ENCODE results near the gene CDIPT. TPM values are rescaled to one million over a fixed set of nuclear protein-coding genes. Genes with fewer than 3 reads are reported as not detected.
"Not testable (repeated sequence)": the region's sequence is repeated elsewhere in the genome, so short reads cannot be mapped to it uniquely, and the experiment has no call there.

CDIPT gene
- total RNA-seq, result 10 to 100 TPM; 39.5 to 43.9 TPM

DNA sequence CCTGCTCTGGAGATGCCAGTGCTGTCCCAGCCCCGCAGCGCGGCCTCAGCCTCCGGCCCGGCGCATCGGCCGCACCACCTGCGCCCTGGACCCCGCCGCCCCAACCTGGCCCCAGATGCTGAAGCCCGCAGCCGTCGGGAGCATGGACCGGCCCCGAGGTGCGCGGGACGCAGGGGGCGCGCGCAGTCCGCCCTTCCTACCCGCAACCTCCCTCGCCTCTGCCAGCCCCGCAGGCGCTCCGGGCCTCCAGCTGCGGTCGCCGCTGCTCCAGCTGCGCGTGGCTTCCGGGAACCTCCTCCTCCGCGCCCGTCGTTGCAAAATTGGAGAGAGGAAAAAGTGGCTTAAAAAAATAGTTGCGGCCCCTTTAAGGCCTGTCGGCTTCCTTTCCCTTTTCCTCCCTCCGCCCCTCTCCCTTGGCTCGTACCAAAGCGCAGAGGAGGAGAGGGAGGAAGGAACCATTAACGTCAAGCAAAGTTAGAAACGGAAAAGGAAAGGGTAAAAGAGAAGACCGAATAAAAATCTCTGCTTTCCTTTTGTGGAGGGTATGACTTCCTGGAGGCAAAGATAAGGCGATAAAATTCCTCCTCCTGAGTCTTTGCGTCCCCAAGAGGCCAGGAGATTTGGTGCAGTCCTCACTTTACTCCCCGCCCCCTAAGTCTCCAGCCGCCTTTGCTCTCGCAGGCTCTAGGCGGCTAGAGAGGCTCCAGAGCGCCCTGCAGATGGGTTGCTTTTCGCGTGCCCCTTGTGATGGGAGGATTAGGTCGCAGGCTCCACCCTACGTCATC, at the start of gene CDIPT:
Gene CDIPT (minus strand): TSS at position 343 of the 785 bp plus-strand sequence. CDS start 369 bp downstream, outside the sequence.
- H3K27me3 Mint-ChIP-seq, result no peaks in the 10 kb centered on the region
- H3K4me1 Mint-ChIP-seq (ENCODE audit: low read depth), result peaks cover 18% of the 10 kb centered on the region
- POLR2A ChIA-PET, result interaction anchor here (0.7 to 2.1 kb wide), 2 partner anchors 9 to 63 kb away, joined by 3 to 7 read pairs; partner anchors contain the start of gene KCTD13
- peak; percentile 95 for DNase-seq
- CTCF ChIA-PET, result interaction anchor here (0.7 to 2.4 kb wide), 8 partner anchors 11 to 192 kb away, joined by 3 to 11 read pairs (median 4); partner anchors contain the start of gene TMEM219
- intact Hi-C loops (cut with micrococcal nuclease), result loop anchor here (1.0 to 5.0 kb wide), 6 partner anchors 43 to 159 kb away; partner anchors contain the start of genes C16orf92, HIRIP3, KCTD13 and MVP
- peak within 1 kb of the TSS; percentile 94 for H3K4me3 Mint-ChIP-seq
- no peaks in the 10 kb centered on the region for H3K9me3 Mint-ChIP-seq
- H3K27ac Mint-ChIP-seq, result peak within 1 kb of the TSS; percentile 92
- peaks cover 6% of the 10 kb centered on the region for H3K36me3 Mint-ChIP-seq

GRCh38 chr16:29912087-29912486, 49.1 kb upstream of the CDIPT start:
- no peaks in the 10 kb centered on the region for H3K4me1 Mint-ChIP-seq (ENCODE audit: low read depth)
- H3K4me3 Mint-ChIP-seq, result no peak overlapping the region
- intact Hi-C loops (cut with micrococcal nuclease), result no loop called here
- peaks cover 9% of the 10 kb centered on the region for H3K36me3 Mint-ChIP-seq
- H3K27me3 Mint-ChIP-seq, result no peaks in the 10 kb centered on the region
- ChIA-PET CTCF (no interaction called here), POLR2A (interaction anchor here (1.2 kb wide), 1 partner anchor 14 kb away, joined by 4 read pairs; the partner anchor contains the start of gene KCTD13)
- no peak overlapping the region for H3K27ac Mint-ChIP-seq
- no peak for DNase-seq
- H3K9me3 Mint-ChIP-seq, result no peaks in the 10 kb centered on the region

DNA sequence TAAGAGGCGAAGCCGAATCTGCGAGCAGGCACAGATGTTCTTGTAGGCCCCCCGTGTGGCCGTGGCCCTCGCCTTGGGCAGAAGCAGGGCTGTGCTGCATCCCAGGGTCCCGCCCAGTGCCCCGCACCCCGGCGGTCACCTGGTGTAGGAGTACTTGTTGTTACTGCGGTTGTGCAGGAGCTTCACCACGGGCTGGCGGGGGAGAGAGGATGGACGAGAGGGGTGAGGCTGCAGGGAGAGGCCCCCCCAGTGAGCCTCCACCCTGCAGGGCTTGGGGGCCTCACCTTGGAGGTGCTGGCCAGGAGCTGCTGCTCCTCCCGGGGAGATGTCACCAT, 48.6 kb upstream of the CDIPT start:
- intact Hi-C loops (cut with micrococcal nuclease), result no loop called here
- Mint-ChIP-seq H3K27ac (no peak overlapping the region), H3K27me3 (no peaks in the 10 kb centered on the region), H3K9me3 (no peaks in the 10 kb centered on the region), H3K4me1 (ENCODE audit: low read depth) (no peaks in the 10 kb centered on the region), H3K4me3 (no peak overlapping the region), H3K36me3 (peaks cover 9% of the 10 kb centered on the region)
- DNase-seq, result no peak
- ChIA-PET POLR2A (interaction anchor here (1.2 kb wide), 1 partner anchor 14 kb away, joined by 4 read pairs; the partner anchor contains the start of gene KCTD13), CTCF (no interaction called here)

- Mint-ChIP-seq H3K36me3 (peaks cover 9% of the 10 kb centered on the region), H3K9me3 (no peaks in the 10 kb centered on the region), H3K27me3 (no peaks in the 10 kb centered on the region), H3K4me1 (ENCODE audit: low read depth) (no peaks in the 10 kb centered on the region), H3K27ac (no peak overlapping the region), H3K4me3 (no peak overlapping the region)
- ChIA-PET CTCF (interaction anchor here (1.2 kb wide), 1 partner anchor 11 kb away, joined by 3 read pairs; the partner anchor contains the start of gene ASPHD1), POLR2A (interaction anchor here (1.2 kb wide), 1 partner anchor 15 kb away, joined by 4 read pairs; the partner anchor contains the start of gene KCTD13)
- intact Hi-C loops (cut with micrococcal nuclease), result no loop called here
- DNase-seq, result no peak
Observed at GRCh38 chr16:29910819-29911675, 48.0 kb upstream of the CDIPT start.

DNA sequence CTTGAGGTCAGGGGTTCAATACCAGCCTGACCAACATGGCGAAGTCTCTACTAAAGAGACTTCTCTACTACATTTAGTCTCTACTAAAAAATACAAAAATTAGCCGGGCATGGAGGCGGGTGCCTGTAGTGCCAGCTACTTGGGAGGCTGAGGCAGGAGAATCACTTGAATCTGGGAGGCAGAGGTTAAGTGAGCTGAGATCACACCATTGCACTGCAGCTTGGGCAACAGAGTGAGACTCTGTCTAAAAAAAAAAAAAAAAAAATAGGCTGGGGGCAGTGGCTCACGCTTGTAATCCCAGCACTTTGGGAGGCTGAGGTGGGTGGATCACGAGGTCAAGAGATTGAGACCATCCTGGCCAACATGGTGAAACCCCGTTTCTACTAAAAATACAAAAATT, 46.8 kb upstream of the CDIPT start:
- H3K27me3 Mint-ChIP-seq; H3K27ac Mint-ChIP-seq; H3K36me3 Mint-ChIP-seq; H3K4me1 Mint-ChIP-seq (ENCODE audit: low read depth); POLR2A ChIA-PET; H3K9me3 Mint-ChIP-seq; intact Hi-C loops (cut with micrococcal nuclease); H3K4me3 Mint-ChIP-seq; DNase-seq: not testable (repeated sequence)
- CTCF ChIA-PET, result interaction anchor here (1.2 kb wide), 1 partner anchor 10 kb away, joined by 3 read pairs; the partner anchor contains the start of gene ASPHD1

- H3K27me3 Mint-ChIP-seq, result no peaks in the 10 kb centered on the region
- ChIA-PET POLR2A (no interaction called here), CTCF (no interaction called here)
- H3K4me3 Mint-ChIP-seq, result no peak overlapping the region
- no peaks in the 10 kb centered on the region for H3K9me3 Mint-ChIP-seq
- peaks cover 9% of the 10 kb centered on the region for H3K36me3 Mint-ChIP-seq
- H3K27ac Mint-ChIP-seq, result no peak overlapping the region
- H3K4me1 Mint-ChIP-seq (ENCODE audit: low read depth), result no peaks in the 10 kb centered on the region
- no peak for DNase-seq
- intact Hi-C loops (cut with micrococcal nuclease), result no loop called here
Observed at GRCh38 chr16:29909391-29909790, 46.4 kb upstream of the CDIPT start.

DNA sequence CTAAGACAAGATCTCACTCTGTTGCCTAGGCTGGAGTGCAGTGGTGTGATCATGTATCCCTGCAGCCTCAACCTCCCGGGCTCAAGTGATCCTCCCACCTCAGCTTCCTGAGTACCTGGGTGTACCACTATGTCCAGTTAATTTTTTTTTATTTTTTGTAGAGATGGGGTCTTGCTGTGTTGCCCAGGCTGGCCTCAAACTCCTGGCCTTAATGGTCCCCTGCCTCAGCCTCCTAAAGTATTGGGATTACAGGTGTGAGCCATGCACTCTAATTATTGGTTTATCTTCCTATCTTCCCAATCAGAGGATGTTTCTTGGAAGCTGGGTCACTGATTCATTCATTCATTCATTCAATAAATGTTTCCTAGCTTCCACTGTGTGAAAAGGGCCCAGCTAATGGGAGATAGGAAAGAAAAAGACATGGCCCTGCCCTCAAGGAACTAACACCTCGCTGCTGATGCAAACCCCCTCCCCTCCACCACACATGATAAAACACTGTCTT, 45.7 kb upstream of the CDIPT start:
- Mint-ChIP-seq H3K9me3 (no peaks in the 10 kb centered on the region), H3K4me1 (ENCODE audit: low read depth) (no peaks in the 10 kb centered on the region), H3K4me3 (no peak overlapping the region), H3K36me3 (peaks cover 5% of the 10 kb centered on the region), H3K27ac (no peak overlapping the region), H3K27me3 (no peaks in the 10 kb centered on the region)
- no peak for DNase-seq
- CTCF ChIA-PET, result no interaction called here
- intact Hi-C loops (cut with micrococcal nuclease), result no loop called here
- POLR2A ChIA-PET, result interaction anchor here (0.8 kb wide), 1 partner anchor 17 kb away, joined by 3 read pairs; no protein-coding TSS in a partner anchor

DNA sequence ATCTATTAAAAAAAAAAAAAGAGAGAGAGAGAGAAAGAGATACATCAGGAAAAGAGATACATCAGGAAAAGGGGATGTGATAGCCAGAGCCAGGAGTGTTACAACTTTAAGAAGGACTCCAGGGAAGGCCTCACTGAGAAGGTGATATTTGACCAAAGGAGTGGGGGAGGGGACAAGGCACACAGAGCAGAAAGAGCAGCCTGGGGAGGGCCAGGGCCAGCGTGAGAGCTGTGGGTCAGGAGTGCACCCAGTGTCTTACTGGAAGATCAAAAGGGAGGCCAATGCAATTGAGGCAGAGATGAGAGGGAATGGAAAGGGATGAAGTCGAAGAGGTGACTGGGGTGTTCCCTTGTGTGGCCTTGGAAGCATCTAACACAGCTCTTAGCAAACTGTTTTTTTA, 44.9 kb upstream of the CDIPT start:
- POLR2A ChIA-PET, result interaction anchor here (0.8 kb wide), 2 partner anchors 18 kb away, joined by 3 read pairs; no protein-coding TSS in a partner anchor
- H3K27ac Mint-ChIP-seq, result no peak overlapping the region
- CTCF ChIA-PET, result no interaction called here

GRCh38 chr16:29906520-29907244, 43.7 kb upstream of the CDIPT start:
- Mint-ChIP-seq H3K27me3 (no peaks in the 10 kb centered on the region), H3K9me3 (no peaks in the 10 kb centered on the region), H3K4me1 (ENCODE audit: low read depth) (peaks cover 4% of the 10 kb centered on the region), H3K36me3 (no peaks in the 10 kb centered on the region), H3K4me3 (no peak overlapping the region), H3K27ac (no peak overlapping the region)
- intact Hi-C loops (cut with micrococcal nuclease), result no loop called here
- CTCF ChIA-PET, result no interaction called here
- POLR2A ChIA-PET, result interaction anchor here (0.8 kb wide), 1 partner anchor 19 kb away, joined by 3 read pairs; no protein-coding TSS in a partner anchor
- DNase-seq, result no peak

More for the DNA sequence above, 44.9 kb upstream of the CDIPT start:
- Mint-ChIP-seq H3K4me3 (no peak overlapping the region), H3K9me3 (no peaks in the 10 kb centered on the region), H3K36me3 (no peaks in the 10 kb centered on the region), H3K4me1 (ENCODE audit: low read depth) (peaks cover 4% of the 10 kb centered on the region), H3K27me3 (no peaks in the 10 kb centered on the region)
- intact Hi-C loops (cut with micrococcal nuclease), result no loop called here
- DNase-seq, result no peak

DNA sequence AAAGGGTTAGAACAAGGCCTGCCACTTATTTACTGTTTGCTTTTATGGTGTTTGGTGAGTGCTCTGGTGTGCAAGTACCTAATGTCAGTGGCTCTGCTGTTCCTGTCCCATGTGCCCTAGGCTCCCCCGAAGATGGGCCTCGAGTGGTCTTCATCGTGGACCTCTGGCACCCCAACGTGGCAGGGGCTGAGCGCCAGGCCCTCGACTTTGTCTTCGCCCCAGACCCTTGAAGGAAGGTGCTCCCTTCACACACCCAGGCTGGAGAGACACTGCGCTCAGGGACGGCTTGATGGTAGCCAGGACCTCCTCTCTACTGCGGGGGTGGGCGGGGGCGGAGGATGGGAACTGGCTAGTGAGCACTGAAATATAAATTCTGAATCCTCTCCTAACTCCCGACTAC, 42.6 kb upstream of the CDIPT start:
- no peak for DNase-seq
- Mint-ChIP-seq H3K9me3 (no peaks in the 10 kb centered on the region), H3K4me1 (ENCODE audit: low read depth) (peaks cover 5% of the 10 kb centered on the region), H3K27me3 (no peaks in the 10 kb centered on the region), H3K36me3 (no peaks in the 10 kb centered on the region), H3K4me3 (no peak overlapping the region), H3K27ac (no peak overlapping the region)
- ChIA-PET CTCF (no interaction called here), POLR2A (no interaction called here)
- intact Hi-C loops (cut with micrococcal nuclease), result no loop called here

GRCh38 chr16:29904947-29905346, 41.9 kb upstream of the CDIPT start:
- H3K27me3 Mint-ChIP-seq, result no peaks in the 10 kb centered on the region
- POLR2A ChIA-PET, result no interaction called here
- no peaks in the 10 kb centered on the region for H3K9me3 Mint-ChIP-seq
- no peak overlapping the region for H3K27ac Mint-ChIP-seq
- no peak for DNase-seq
- CTCF ChIA-PET, result no interaction called here
- intact Hi-C loops (cut with micrococcal nuclease), result no loop called here
- no peaks in the 10 kb centered on the region for H3K36me3 Mint-ChIP-seq
- peaks cover 8% of the 10 kb centered on the region for H3K4me1 Mint-ChIP-seq (ENCODE audit: low read depth)
- H3K4me3 Mint-ChIP-seq, result no peak overlapping the region
